ENCODE results near the gene MNAT1.

The MNAT1 gene

DNA sequence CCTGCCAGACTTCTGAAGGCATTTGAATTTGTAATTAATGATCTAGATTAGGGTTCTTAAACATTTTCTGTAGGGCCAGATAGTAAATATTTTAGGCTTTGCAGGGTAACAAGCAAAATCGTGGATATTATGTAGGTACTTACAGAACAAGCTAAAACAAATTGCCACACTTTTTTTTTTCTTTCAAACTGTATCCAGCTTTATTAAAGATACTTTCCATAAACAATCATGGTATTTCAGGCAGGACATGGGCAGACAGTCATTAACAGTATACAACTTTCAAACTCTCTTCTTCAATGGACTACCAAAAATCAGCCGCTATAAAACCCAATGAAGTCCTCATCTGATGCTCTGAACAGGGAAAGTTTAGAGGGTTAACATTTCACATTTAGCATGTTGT lies 236.7 kb downstream of the MNAT1 start:
- no peak for DNase-seq

DNA sequence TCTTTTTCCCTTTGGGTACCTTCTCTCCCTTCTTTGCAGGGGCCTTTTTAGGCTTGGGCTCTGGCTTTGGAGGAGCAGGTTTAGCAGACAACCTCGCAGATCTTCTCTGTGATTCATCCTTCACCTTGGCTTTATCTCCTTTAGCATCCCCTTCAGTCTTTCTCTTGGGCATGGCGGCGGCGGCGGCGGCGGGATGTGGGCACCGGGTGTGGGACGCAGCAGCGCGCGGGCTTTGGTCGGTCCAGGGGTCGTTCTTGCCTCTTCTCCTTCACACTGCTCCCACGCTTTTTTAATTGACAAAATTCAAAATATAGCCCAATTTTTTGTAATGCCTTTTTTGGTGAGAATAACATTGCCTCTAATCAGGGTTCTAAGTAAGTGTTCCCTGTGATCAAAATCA lies 237.7 kb downstream of the MNAT1 start:
- no peak for DNase-seq

DNA sequence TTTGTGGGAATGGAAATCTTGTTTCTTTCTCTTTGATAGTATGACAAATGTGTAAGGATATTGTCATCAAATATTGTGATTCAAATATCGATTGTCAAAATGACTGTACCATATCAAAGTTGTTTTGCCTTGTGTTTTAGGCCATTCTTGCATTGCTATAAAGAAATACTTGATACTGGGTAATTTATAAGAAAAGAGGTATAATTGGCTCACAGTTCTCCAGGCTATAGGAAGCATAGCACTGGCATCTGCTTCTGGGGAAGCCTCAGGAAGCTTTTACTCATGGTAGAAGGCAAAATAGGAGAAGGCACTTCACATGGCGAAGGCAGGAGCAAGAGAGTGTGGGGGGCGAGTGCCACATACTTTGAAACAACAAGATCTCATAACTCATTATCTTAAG lies 238.5 kb downstream of the MNAT1 start:
- no peak for DNase-seq

DNA sequence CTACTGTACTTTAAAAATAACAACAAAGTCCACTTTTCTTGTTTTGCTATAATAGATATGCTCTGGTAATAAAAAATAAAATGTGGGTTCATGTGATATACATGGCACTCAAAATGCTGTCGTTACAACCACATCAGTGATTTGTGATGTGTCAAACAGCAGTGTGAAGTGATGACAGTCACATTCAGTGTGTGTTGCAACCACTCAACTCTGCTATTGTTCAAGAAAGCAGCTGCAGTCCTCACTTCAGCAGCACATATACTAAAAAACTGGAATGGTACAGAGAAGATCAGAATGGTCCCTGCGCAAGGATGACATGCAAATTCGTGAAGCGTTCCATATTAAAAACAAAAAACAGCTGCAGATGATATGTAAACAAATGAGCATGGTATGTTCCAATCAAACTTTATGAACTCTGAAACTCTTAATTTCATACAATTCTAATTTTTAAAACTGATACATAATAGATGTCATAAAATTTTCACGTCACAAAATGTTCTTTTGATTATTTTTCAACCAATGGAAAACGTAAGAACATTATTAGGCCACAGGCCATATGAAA lies 239.6 kb downstream of the MNAT1 start:
- no peak for DNase-seq

DNA sequence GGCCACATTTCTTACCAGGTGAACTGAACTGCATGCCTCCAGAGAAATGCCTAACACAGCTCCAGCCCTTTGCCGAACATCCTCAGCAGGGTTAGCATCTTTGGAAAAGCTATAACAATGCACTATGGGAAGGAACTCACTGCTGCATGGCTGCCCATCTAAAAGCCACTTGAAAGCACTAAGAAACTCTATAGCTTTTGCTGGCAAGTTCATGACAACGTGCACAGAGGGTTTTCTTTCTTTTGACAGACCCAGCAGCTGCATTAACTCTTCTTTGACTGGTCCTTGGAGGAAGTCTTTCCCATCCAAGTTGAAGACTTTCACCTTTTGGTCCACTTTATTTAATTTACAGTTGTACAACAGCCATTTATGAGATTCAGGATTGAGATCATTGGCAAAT lies 241.0 kb downstream of the MNAT1 start:
- DNase-seq = no peak

DNA sequence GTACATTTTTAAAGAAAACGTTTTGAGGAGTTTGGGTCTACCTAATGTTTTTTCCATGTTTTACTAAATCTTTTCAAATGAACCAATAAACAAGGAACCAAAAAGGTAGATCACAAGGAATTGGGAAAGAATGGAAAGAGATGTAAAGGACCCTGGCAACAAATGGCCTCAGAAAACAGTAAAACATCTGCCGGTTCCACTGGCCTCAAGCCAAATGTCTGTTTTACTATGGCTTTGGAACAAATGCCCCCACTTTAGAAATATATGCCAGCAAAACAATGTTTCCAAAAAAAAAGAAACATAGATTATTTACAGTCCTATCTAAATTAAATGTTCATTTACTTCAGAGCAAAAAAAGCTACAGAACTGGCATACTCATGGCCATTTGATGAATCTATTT lies 243.3 kb downstream of the MNAT1 start:
- DNase-seq = no peak

DNA sequence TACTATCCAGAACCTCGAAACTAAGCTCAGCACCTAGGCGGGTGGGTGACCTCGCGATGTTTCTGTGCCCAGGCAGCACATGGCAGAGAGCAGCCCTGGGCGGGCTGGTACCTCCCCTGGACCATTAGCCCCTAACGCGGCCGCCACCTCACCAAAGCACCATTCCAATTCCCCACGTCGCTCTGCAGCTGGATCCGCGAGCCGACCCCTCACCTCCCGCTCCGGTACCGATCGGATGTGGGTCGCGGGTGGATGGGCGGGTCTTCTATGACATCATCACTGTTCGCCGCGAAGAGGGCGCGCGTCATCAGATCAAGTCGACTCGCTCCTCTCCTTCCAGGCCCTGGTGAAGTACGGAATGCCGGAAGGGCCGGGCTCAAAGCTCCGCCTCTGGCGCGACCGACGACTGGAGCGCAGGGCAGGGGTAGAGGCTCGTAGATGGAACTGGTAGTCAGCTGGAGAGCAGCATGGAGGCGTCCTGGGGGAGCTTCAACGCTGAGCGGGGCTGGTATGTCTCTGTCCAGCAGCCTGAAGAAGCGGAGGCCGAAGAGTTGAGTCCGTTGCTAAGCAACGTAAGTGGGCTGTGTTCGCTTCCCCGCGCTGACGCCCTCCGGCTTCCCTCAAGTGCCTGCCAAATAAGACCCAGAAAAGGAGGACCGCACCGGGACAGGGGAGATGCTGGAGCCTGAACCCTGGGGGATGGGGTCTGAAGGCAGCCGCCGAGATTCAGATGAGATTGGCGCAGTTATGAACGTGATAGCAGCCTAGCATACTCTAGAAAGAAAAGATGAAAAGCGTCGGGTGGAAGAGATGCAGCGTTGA lies 246.5 kb downstream of the MNAT1 start, which contains the start of the genes SLC38A6 and TRMT5:
TSS of gene SLC38A6 (plus strand) at position 435 of the 822 bp plus-strand sequence. CDS start at position 468, 33 bp downstream.
TSS of gene TRMT5 (minus strand) at position 269 of the 822 bp plus-strand sequence. CDS start at position 163, 106 bp downstream.
- peak; percentile 70 for DNase-seq

DNA sequence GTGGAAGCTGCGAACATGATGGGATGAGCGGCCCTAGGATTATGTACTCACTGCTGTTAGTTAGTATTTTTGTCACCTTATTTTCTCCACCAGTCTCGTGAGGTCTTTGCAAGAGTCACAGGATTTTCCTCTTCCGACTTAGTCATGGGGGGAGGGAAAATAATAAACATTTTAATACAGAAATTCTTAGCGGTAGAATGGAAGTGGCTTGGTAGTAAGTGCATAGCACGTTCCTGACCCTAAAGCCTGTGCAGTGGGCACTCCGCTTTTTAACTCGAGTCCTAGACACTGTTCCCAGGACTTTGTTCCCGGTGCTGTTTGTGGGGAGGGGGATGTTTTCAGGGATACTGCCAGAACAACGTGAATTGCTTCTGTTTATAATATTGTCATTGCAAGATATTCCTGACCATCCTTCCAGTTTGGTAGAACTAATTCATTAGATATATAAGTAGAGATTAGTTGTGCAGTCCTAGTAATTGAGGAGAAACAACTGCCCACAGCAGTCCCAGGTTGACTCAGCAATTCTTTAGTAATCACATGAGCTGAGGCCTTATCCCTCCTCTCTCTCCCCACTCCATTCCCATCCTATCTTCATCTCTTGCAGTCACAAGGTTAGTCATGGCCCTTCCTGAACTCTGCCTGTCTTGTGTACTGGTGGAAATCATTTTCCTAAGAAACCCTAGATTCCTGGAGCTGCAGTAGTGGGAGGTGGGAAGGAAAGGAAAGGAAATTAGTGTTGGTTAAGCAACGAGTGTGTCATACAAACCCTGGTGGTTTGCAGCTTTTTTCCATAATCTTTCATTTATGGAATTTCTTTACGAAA lies 247.3 kb downstream of the MNAT1 start:
- no peak for DNase-seq

DNA sequence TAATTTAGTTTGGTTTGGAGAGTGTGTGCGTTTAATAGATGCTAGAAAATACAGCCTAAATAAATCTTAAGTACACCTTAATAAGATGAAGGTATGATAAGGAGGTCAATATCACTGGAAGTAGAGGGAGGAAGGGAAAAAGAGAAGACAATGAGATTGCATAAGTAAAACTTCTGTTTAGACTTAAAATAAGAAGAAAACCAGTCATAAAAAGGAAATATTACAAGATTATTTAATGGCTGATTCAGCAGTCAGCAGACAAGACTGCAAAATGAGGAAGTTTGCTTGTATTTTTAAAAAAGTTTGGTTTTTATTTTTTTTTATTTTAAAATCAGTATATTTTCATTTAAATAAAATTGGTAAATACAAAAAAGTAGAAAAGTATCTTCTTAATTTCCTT lies 249.6 kb downstream of the MNAT1 start:
- DNase-seq = no peak

DNA sequence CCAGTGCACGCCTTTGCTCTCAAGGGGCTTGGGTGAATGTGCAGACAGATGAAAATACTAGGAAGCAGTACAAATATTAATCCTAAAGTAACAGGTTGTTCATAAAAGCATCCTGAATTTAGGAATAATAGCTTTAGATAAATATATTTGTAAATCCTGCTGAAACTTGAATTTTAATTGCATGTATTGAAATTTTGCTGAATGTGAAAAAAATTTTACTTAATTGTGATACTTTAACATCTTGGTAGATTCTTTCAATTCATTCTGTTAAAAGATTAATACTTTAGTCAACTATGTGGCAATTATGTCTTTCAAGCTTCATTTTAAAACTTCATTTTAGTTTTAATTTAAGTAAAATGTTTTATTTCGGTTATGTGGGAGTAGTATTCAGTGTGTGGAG lies 251.9 kb downstream of the MNAT1 start:
- DNase-seq = no peak

DNA sequence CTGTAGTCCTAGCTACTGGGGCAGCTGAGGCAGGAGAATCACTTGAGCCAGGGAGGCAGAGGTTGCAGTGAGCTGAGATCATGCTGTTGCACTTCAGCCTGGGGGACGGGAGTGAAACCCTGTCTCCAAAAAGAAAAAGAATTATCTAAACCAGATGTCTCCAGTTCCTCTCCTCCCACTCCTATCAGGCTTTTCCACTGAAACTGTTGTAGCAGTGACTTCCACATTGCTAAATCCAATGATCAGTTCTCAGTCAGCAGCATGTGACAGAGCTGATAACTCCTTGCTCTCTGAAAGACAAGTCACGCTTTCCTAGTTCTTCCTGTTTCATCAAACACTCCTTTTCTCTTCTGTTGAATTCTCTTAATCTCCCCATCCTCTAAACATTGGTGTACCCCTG lies 255.0 kb downstream of the MNAT1 start:
- DNase-seq = no peak

DNA sequence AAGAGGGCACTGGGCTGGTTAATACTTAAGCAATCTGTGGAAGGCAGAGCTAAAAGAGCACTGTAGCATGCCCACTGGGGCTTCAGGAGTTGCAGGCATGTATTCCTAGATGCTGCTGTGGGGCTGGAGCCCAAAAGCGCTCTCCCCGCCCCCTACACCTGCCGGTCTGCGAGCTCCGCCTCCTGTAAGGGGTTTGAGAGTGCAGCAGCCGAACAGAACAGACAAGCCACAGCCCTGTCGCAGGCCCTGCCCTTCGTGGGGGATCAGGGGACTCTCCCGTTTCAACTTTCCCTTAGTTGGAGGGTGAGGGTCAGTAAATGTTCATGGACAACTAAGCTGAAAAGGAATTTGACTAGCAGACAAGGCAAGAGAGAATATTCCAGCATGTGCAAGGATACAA lies 264.1 kb downstream of the MNAT1 start:
- no peak for DNase-seq

DNA sequence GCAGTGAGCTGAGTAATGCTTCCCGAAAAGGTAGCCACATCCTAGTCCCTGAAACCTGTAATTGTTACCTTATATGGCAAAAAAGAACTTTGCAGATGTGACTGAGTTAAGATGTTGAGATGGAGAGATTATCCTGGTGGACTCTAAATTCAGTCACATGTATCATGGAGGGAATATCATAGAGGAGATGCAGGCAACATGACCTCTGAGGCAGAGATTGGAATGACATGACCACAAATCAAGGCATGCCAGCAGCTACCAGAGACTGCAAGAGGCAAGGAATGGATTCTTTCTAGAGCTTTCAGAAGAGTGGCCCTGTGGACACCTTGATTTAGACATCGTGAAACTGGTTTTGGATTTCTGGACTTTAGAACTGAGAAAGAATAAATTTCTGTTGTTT lies 265.0 kb downstream of the MNAT1 start:
- no peak for DNase-seq

DNA sequence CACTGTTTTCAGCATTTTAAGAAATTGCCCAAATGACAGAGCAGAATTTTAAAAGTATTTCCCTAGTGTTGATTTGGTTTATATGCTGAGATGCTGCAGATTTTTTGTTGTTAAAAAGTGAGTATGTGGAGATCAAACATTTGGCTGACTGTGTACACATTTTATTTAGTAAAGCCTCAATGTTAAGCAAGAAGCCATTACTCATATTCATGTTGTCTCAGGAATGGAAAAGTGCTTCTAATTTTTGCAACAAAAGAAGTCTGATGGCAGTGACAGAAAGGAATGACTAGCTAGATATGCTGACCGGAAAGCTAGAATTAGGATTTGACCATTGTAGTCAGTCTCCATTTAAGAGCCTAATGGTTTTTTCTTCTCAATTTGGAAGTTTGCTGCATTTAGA lies 269.0 kb downstream of the MNAT1 start:
- DNase-seq = no peak

DNA sequence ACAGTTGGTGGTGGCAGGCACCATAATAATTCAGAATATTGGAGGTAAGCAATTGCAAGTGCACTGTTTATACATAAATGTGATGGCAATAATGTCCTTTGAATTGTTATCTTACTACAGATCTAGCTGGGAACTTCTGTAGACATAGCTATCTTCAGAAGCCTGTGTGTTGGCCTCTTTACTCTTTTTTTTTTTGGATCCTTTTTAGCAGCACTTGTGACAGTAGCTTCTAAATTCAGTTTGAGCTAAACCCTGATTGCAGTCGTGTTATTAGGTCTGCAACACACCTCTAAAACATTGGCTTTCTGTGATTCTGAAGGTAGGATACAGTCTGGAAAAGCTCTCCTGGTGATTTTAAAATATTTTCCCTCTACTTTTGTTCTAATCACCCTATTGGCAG lies 285.0 kb downstream of the MNAT1 start:
- no peak for DNase-seq

Data from DMS 273 treated with DMSO at 0.1 percent for 48 hours (cell line).